CD4-positive, alpha-beta T cell treated with Interleukin-6 for 4 hours (primary cell): ENCODE data around the gene PBX3.

Experiments used
- DNase-seq: peaks from one replicate; pipeline ENCODE4 v3.0.0-alpha.2; 2020; ENCODE audit warnings: mixed read lengths

PBX3 gene

GRCh38 chr9:125878164-125878631, 131.0 kb downstream of the PBX3 start:
- no peak for DNase-seq

- DNase-seq = no peak
Measured at GRCh38 chr9:125881042-125881441, 133.9 kb downstream of the PBX3 start.

- DNase-seq = no peak
Measured at GRCh38 chr9:125883565-125884217, 136.5 kb downstream of the PBX3 start.

- DNase-seq = no peak
Measured at GRCh38 chr9:125884218-125884595, 137.0 kb downstream of the PBX3 start.

GRCh38 chr9:125885405-125886034, 138.3 kb downstream of the PBX3 start:
- no peak for DNase-seq

GRCh38 chr9:125886365-125886764, 139.2 kb downstream of the PBX3 start:
- DNase-seq = no peak

- DNase-seq = no peak
Measured at GRCh38 chr9:125887172-125887571, 140.0 kb downstream of the PBX3 start.

GRCh38 chr9:125888211-125888610, 141.0 kb downstream of the PBX3 start:
- no peak for DNase-seq

GRCh38 chr9:125889112-125889475, 141.9 kb downstream of the PBX3 start:
- no peak for DNase-seq

GRCh38 chr9:125889476-125890419, 142.6 kb downstream of the PBX3 start:
- DNase-seq = peak; percentile 38

GRCh38 chr9:125890826-125891225, 143.7 kb downstream of the PBX3 start:
- no peak for DNase-seq

GRCh38 chr9:125893277-125893676, 146.1 kb downstream of the PBX3 start:
- DNase-seq = no peak

- no peak for DNase-seq
Measured at GRCh38 chr9:125894566-125894965, 147.4 kb downstream of the PBX3 start.

- no peak for DNase-seq
Measured at GRCh38 chr9:125896404-125896803, 149.2 kb downstream of the PBX3 start.

GRCh38 chr9:125896964-125897363, 149.8 kb downstream of the PBX3 start:
- no peak for DNase-seq

- no peak for DNase-seq
Measured at GRCh38 chr9:125897481-125897880, 150.3 kb downstream of the PBX3 start.

GRCh38 chr9:125902214-125902613, 155.0 kb downstream of the PBX3 start:
- no peak for DNase-seq

- DNase-seq = no peak
Measured at GRCh38 chr9:125902831-125903512, 155.8 kb downstream of the PBX3 start.

- DNase-seq = no peak
Measured at GRCh38 chr9:125904155-125904851, 157.1 kb downstream of the PBX3 start.

- no peak for DNase-seq
Measured at GRCh38 chr9:125906144-125906543, 159.0 kb downstream of the PBX3 start.

- DNase-seq = no peak
Measured at GRCh38 chr9:125906893-125907292, 159.7 kb downstream of the PBX3 start.

- DNase-seq = no peak
Measured at GRCh38 chr9:125908136-125908535, 161.0 kb downstream of the PBX3 start.
